Measurements from ENCODE around the gene SLC39A11.

- no peak for TF ChIP-seq CTCF (IDR thresholded peaks at IDR 0.05; ENCODE audit: insufficient read depth, low read depth, low read length)
- TF ChIP-seq EZH2 (IDR thresholded peaks at IDR 0.05; ENCODE audit: insufficient read depth, low read length) = no peak
These were observed 74.8 kb downstream of the SLC39A11 start for GRCh38 chr17:73017658-73018057.

Data from astrocyte (in vitro differentiated cells and primary cell).